Suprapubic skin (tissue), 4 donors: ENCODE results near the gene DNHD1. TPM values are rescaled to one million over a fixed set of nuclear protein-coding genes. Genes with fewer than 3 reads are reported as not detected.

Source experiments
- DNase-seq, 2 donors: peaks; one replicate each; pipeline ENCODE4 v3.0.0-alpha.2; 2019; ENCODE audit warnings: low spot score in 2 of 2
- H3K27ac ChIP-seq: fragments of 200-600 bp; sonication (generic); one replicate; pipeline ENCODE4 v1.5.1; 2019
- H3K27me3 ChIP-seq: fragments of 200-600 bp; sonication (generic); one replicate; pipeline ENCODE4 v1.5.1; 2019
- H3K36me3 ChIP-seq: fragments of 200-600 bp; sonication (generic); one replicate; pipeline ENCODE4 v1.5.1; 2019
- H3K4me1 ChIP-seq: fragments of 200-600 bp; sonication (generic); one replicate; pipeline ENCODE4 v1.5.1; 2019
- H3K4me3 ChIP-seq: fragments of 200-600 bp; sonication (generic); one replicate; pipeline ENCODE4 v1.5.1; 2019; ENCODE audit warnings: mild to moderate bottlenecking
- H3K9me3 ChIP-seq: fragments of 200-600 bp; sonication (generic); one replicate; pipeline ENCODE4 v1.5.1; 2019
- CTCF ChIP-seq, 2 donors: fragments of 200-600 bp in 1 of 2; fragments of 450-650 bp in 1 of 2; sonication (generic) in 1 of 2; IDR thresholded peaks; one replicate each; pipeline ENCODE4 v1.5.1; 2016 to 2019; ENCODE audit warnings: antibody characterized with exemption in 2 of 2, mild to moderate bottlenecking in 1 of 2, moderate library complexity in 1 of 2
- EP300 ChIP-seq: sonication (generic); formaldehyde crosslinking; IDR thresholded peaks from one replicate; pipeline ENCODE4 v1.6.1; 2017; ENCODE audit warnings: antibody characterized with exemption
- POLR2A ChIP-seq, 2 donors: fragments of 450-650 bp; IDR thresholded peaks; one replicate each; pipeline ENCODE4 v1.6.1; 2017; ENCODE audit warnings: antibody characterized with exemption in 2 of 2, mild to moderate bottlenecking in 2 of 2, moderate library complexity in 2 of 2
- POLR2AphosphoS5 ChIP-seq, 3 donors: sonication (generic); formaldehyde crosslinking; IDR thresholded peaks; one replicate each; pipeline ENCODE4 v1.6.1; 2017; ENCODE audit warnings: antibody characterized with exemption in 3 of 3
- WGBS: methylation state at CpG from one replicate; pipeline ENCODE4 v1.1.5; 2018; 5-methylcytosine and 5-hydroxymethylcytosine counted together
- total RNA-seq, 4 donors: library from RNA; depleted of rRNA; stranded (reverse); fragments of >200 nt; gene quantifications; one replicate each; pipeline ENCODE4 v1.1.0, GENCODE V29; 2016

DNHD1 gene
- total RNA-seq, 4 donors from 2014 or later = 6.2 to 32.0 (median 9.6) TPM

- H3K27ac ChIP-seq = peak overlapping the region; percentile 34
- TF ChIP-seq CTCF (IDR thresholded peaks at IDR 0.05) (no peak), EP300 (no peak), POLR2AphosphoS5 (IDR thresholded peaks at IDR 0.05) (no peak)
- WGBS = 29% methylated on average over 6 of the region's 6 CpGs
- H3K4me1 ChIP-seq = peaks cover 21% of the 10 kb centered on the region
- DNase-seq = peak; percentile 89 to 91
- H3K27me3 ChIP-seq = no peaks in the 10 kb centered on the region
- H3K4me3 ChIP-seq = no peak overlapping the region
- peaks cover 14% of the 10 kb centered on the region for H3K36me3 ChIP-seq
- no peaks in the 10 kb centered on the region for H3K9me3 ChIP-seq
Measured at GRCh38 chr11:6468712-6469495, 28.2 kb upstream of the DNHD1 start.

GRCh38 chr11:6469599-6469998 lies 27.5 kb upstream of the DNHD1 start:
- peaks cover 7% of the 10 kb centered on the region for H3K36me3 ChIP-seq
- TF ChIP-seq EP300 (no peak), POLR2AphosphoS5 (IDR thresholded peaks at IDR 0.05) (no peak), CTCF (IDR thresholded peaks at IDR 0.05) (no peak), POLR2A (IDR thresholded peaks at IDR 0.05) (no peak)
- DNase-seq = no peak
- peak overlapping the region; percentile 34 for H3K27ac ChIP-seq
- WGBS = 96% methylated on average over 1 of the region's 1 CpG
- peaks cover 28% of the 10 kb centered on the region for H3K4me1 ChIP-seq
- no peaks in the 10 kb centered on the region for H3K9me3 ChIP-seq
- no peaks in the 10 kb centered on the region for H3K27me3 ChIP-seq
- H3K4me3 ChIP-seq = no peak overlapping the region

- no peak for DNase-seq
- peaks cover 31% of the 10 kb centered on the region for H3K4me1 ChIP-seq
- peaks cover 17% of the 10 kb centered on the region for H3K36me3 ChIP-seq
- WGBS = no CpG with 5 or more reads among the region's 1 CpG
- TF ChIP-seq POLR2A (IDR thresholded peaks at IDR 0.05) (no peak), CTCF (IDR thresholded peaks at IDR 0.05) (no peak), EP300 (no peak), POLR2AphosphoS5 (IDR thresholded peaks at IDR 0.05) (no peak)
- H3K27me3 ChIP-seq = no peaks in the 10 kb centered on the region
- H3K9me3 ChIP-seq = no peaks in the 10 kb centered on the region
- H3K4me3 ChIP-seq = peak overlapping the region; percentile 69
- H3K27ac ChIP-seq = no peak overlapping the region
Measured at GRCh38 chr11:6472934-6473333, 24.1 kb upstream of the DNHD1 start.

- H3K27ac ChIP-seq = peak within 1 kb of the TSS; percentile 84
- H3K4me1 ChIP-seq = peaks cover 31% of the 10 kb centered on the region
- peaks cover 25% of the 10 kb centered on the region for H3K36me3 ChIP-seq
- 1% methylated on average over 23 of the region's 87 CpGs for WGBS
- H3K4me3 ChIP-seq = peak within 1 kb of the TSS; percentile 69
- no peaks in the 10 kb centered on the region for H3K27me3 ChIP-seq
- peak; percentile 94 to 96 for DNase-seq
- TF ChIP-seq POLR2AphosphoS5 (IDR thresholded peaks at IDR 0.05) (no peak), CTCF (IDR thresholded peaks at IDR 0.05) (no peak), POLR2A (IDR thresholded peaks at IDR 0.05) (peak in 1 of 2 donors; percentile 41), EP300 (no peak)
- no peaks in the 10 kb centered on the region for H3K9me3 ChIP-seq
Measured at GRCh38 chr11:6473451-6474412, 23.3 kb upstream of the DNHD1 start, which contains the start of gene TRIM3. TSS of gene TRIM3 (minus strand) at chr11:6473941. CDS start at chr11:6465695, 8,246 bp downstream.

- Histone ChIP-seq H3K27ac (peak overlapping the region; percentile 84), H3K9me3 (no peaks in the 10 kb centered on the region), H3K27me3 (no peaks in the 10 kb centered on the region), H3K36me3 (peaks cover 31% of the 10 kb centered on the region), H3K4me3 (peak overlapping the region; percentile 69), H3K4me1 (peaks cover 30% of the 10 kb centered on the region)
- no peak for TF ChIP-seq EP300
- TF ChIP-seq CTCF (IDR thresholded peaks at IDR 0.05) = no peak
- no peak for TF ChIP-seq POLR2AphosphoS5 (IDR thresholded peaks at IDR 0.05)
- TF ChIP-seq POLR2A (IDR thresholded peaks at IDR 0.05) = no peak
- 21% methylated on average over 7 of the region's 7 CpGs for WGBS
- DNase-seq = no peak
Measured at GRCh38 chr11:6474413-6474792, 22.7 kb upstream of the DNHD1 start.
